ENCODE results near the gene RPS2.

The RPS2 gene

GRCh38 chr16:2003827-2004641 is 39.4 kb upstream of the RPS2 start (continued):
- no peak for TF ChIP-seq ZNF530 (tag by site-specific recombination; IDR thresholded peaks at IDR 0.05; ENCODE audit: low read depth)
- TF ChIP-seq ZNF600 (tag by site-specific recombination; IDR thresholded peaks at IDR 0.05): peak; percentile 87

GRCh38 chr16:2003231-2003826 is 38.7 kb upstream of the RPS2 start:
- Histone ChIP-seq H3K4me3 (ENCODE audit: low read depth, low read length) (no peak overlapping the region), H3K36me3 (ENCODE audit: control insufficient read depth in 2 of 2, insufficient read depth in 1 of 2, low read length in 2 of 2) (peaks cover 0 to 79% of the 10 kb centered on the region in 2 experiments; a peak in 2 of 3 replicates), H3K9me3 (ENCODE audit: control insufficient read depth, insufficient read depth, low read depth, low read length) (no peaks in the 10 kb centered on the region), H3K4me1 (ENCODE audit: control insufficient read depth, insufficient read depth, low read length) (peaks cover 25% of the 10 kb centered on the region), H3K27ac (ENCODE audit: extremely low read depth, low read depth, low read length) (no peak overlapping the region)
- TF ChIP-seq SETDB1 (IDR thresholded peaks at IDR 0.05; ENCODE audit: insufficient read length, low read length) (no peak), ZNF747 (tag by site-specific recombination; IDR thresholded peaks at IDR 0.05) (no peak), ZNF677 (tag by site-specific recombination; IDR thresholded peaks at IDR 0.05) (no peak), ZFP37 (tag by site-specific recombination; IDR thresholded peaks at IDR 0.05) (no peak), ZNF23 (tag by site-specific recombination; IDR thresholded peaks at IDR 0.05; ENCODE audit: borderline replicate concordance) (no peak)
- ChIA-PET CTCF (interaction anchor here (0.6 to 3.3 kb wide), 23 partner anchors 9 to 1470 kb away, joined by 3 to 39 read pairs (median 6); partner anchors contain the start of genes GFER, NTHL1 and TSC2), POLR2A (interaction anchor here (0.6 to 2.1 kb wide), 9 partner anchors 8 to 152 kb away, joined by 3 to 19 read pairs (median 4); partner anchors contain the start of genes NTHL1, TBL3, TRAF7 and TSC2)

DNA sequence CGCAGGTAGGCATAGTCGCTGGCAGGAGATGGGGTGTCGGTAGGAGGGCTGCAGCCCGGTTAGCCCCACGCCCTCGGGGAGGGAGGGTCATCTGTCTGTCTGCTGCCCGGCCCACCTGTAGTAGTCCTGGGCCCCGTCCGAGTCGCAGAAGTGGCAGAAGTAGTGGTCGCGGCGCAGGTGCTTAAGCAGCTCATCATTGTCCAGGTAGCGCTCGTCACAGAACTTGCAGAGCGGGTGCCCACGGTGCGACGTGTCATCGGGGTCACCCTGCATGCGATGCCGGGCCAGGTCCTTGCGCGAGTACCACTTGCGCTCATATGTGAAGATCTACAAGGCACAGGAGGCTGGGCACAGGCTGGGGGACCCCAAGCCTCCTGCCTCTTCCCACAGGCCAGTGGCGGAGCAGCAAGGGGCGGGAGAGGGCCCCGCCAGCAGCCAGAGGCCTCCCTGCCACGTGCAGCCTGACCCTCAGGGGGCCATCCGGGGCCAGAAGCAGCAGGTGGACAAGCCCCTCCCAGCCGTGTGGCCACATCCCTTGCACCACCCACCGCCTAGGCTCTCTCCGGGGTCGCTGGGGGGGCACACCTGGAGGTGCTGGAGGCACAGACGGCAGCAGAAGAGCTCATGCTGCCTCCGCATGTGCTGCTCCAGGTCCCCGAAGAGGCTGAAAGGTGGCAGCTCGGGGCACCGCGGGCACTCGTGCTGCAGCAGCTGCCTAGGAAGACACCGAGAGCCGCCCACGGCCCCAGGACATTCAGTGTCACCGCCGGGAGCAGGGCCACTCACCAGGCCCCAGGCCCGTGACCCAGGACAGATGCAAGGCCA is 38.0 kb upstream of the RPS2 start:
- H3K4me1 ChIP-seq (ENCODE audit: control insufficient read depth, insufficient read depth, low read length): peaks cover 18% of the 10 kb centered on the region
- POLR2A ChIA-PET: interaction anchor here (0.6 kb wide), 1 partner anchor 134 kb away, joined by 4 read pairs; no protein-coding TSS in a partner anchor
- no peak for TF ChIP-seq ZNF114 (tag by site-specific recombination; IDR thresholded peaks at IDR 0.05)
- TF ChIP-seq ZIC2 (tag by site-specific recombination; IDR thresholded peaks at IDR 0.05): peak; percentile 69
- no peak for TF ChIP-seq WT1 (tag by site-specific recombination; IDR thresholded peaks at IDR 0.05)
- TF ChIP-seq, protein P1, sequence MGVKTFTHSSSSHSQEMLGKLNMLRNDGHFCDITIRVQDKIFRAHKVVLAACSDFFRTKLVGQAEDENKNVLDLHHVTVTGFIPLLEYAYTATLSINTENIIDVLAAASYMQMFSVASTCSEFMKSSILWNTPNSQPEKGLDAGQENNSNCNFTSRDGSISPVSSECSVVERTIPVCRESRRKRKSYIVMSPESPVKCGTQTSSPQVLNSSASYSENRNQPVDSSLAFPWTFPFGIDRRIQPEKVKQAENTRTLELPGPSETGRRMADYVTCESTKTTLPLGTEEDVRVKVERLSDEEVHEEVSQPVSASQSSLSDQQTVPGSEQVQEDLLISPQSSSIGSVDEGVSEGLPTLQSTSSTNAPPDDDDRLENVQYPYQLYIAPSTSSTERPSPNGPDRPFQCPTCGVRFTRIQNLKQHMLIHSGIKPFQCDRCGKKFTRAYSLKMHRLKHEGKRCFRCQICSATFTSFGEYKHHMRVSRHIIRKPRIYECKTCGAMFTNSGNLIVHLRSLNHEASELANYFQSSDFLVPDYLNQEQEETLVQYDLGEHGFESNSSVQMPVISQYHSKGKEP (tag by site-specific recombination; IDR thresholded peaks at IDR 0.05): no peak
- TF ChIP-seq SCRT2 (tag by site-specific recombination; IDR thresholded peaks at IDR 0.05): peak; percentile 22; the same call in 1 of the 2 replicates
- TF ChIP-seq ZNF549 (tag by site-specific recombination; IDR thresholded peaks at IDR 0.05): no peak

More for the DNA sequence above, 38.0 kb upstream of the RPS2 start:
- CTCF ChIA-PET: interaction anchor here (0.6 to 3.3 kb wide), 11 partner anchors 8 to 735 kb away, joined by 3 to 39 read pairs (median 12); partner anchors contain the start of genes GFER, NTHL1 and TSC2
- Histone ChIP-seq H3K9me3 (ENCODE audit: control insufficient read depth, insufficient read depth, low read depth, low read length) (no peaks in the 10 kb centered on the region), H3K27ac (ENCODE audit: extremely low read depth, low read depth, low read length) (no peak overlapping the region), H3K36me3 (ENCODE audit: control insufficient read depth in 2 of 2, insufficient read depth in 1 of 2, low read length in 2 of 2) (peaks cover 0 to 79% of the 10 kb centered on the region in 2 experiments; a peak in 2 of 3 replicates), H3K4me3 (ENCODE audit: low read depth, low read length) (no peak overlapping the region)
